Endometrial microvascular endothelial cells (primary cell): ENCODE results near the gene CHGA. TPM values are rescaled to one million over a fixed set of nuclear protein-coding genes. Genes with fewer than 3 reads are reported as not detected.

ENCODE experiments used
- in situ Hi-C: cut with HindIII; loops from 2 replicates; pipeline ENCODE4 v1.10.0; 2017; ENCODE audit warnings: low sequenced_read_pairs, low pct_unique_long_range_greater_than_20kb; ENCODE audit errors: inconsistent ontology term
- total RNA-seq: library from RNA; depleted of rRNA; stranded (reverse); fragments of >200 nt; gene quantifications from one replicate; pipeline ENCODE4 v1.2.3, GENCODE V29; 2015; ENCODE audit errors: inconsistent ontology term

The CHGA gene
- total RNA-seq, 1 donor from 2014 or later: not detected

DNA sequence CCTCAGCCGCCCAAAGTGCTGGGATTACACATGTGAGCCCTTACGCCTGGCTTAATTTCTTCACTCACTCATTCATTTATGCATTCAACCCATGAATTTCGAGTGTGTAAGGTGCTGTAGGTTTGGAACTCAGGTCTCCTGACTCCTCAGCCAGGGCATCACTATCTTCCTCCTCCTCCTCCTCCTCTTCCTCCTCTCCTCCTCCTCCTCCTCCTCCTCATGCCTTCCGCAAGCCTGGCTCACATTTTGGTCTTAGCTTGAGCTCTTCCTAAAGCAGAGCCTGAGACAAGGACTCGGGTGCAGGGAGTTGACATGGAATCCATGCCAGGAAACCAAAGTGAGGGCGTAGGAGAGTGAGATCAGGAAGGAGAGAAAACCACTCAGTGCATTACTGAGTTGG, 20.8 kb upstream of the CHGA start:
- in situ Hi-C loops: no loop called here

DNA sequence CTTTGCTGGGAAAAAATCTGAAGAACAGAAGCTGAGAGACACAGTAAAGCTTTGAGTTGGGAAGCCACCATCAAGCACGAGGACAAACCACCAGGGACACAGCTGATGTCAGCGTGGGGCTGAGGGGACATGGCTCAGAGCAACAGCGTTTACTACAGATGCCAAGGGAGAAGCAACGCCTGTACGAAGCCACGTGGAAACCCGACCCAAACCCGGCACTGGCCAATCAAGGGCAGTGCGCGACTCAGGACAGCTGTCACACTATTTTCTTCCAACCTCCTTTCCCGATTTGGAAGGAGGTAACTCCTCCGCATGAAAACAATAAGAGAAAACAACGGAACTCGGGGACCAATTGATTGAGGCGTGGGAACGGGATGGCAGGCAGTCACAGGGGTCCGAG, 20.2 kb upstream of the CHGA start:
- in situ Hi-C loops: no loop called here

DNA sequence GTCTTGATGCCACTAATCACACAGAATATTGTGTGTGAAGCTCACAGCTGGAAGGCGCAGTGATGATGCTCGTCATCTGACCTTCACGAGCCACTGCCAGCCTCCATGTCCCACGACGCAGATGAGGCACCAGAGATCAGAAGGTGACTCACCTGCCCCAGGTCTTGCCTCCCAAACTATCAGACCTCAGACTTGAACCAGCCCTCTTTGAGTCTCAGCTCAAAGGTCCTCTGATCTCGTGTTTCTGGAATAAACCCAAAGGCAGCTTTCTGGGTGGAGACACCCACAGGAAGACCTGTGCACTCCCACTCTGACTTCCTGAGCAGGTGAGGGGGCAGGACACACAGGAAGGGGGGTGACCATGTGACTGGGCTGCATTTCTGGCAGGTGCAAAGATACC, 19.6 kb upstream of the CHGA start:
- in situ Hi-C loops: no loop called here

DNA sequence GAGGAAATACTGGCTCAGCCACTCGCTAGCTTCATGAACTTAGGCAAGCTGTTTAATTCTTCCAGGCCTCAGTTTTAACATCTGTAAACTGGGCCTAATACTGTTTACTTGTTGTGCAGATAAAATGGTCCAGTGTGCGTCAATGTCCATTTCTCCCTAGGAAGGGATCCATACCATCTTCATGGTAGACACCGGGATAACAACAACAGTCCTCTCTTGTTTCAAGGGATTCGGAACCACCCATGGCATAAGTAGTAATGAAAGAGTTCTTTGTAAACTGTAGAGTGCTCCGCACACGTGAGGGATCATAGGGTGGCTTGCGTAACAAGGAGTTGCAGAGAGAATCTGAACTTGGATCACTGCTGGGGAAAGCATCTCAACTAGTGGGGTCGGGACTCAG, 17.3 kb upstream of the CHGA start:
- in situ Hi-C loops: no loop called here

DNA sequence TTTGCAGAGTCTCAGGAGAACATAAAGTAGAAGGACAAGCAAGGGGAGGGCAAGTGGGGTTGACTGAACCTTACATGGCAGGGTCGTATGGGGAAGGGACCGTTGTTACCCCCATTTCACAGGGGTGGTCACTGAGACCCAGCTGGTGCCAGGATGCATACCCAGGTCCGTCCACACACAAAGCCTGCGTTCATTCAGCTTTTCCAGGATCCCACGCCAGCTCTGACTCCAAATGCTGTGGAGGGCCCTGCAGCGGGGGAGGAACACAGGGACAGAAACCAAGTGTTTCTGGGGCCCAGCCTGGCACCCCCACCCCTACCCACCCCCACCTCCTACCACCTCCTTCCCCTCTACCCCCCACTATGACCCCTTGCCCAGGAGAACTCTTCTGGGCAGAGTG, 16.5 kb upstream of the CHGA start:
- in situ Hi-C loops: no loop called here

DNA sequence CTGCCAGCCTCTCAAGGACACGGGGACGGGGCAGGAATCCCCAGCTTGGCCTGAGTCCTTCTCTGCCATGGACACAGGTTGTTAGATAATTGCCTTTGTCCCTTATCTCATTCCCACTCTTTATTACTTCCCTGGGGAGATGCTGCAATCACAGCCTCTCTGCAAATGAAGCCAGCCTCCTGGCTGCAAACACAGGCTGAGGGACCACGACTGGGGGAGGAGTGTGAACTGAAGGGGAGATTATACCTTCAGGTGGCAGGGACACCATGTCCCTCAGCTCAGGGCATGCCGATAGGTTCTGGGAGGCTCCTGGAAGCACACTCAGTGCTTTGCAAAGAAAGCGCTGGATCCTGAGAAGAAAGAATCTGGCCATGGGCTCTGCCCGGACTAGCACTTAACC, 16.1 kb upstream of the CHGA start:
- in situ Hi-C loops: no loop called here

DNA sequence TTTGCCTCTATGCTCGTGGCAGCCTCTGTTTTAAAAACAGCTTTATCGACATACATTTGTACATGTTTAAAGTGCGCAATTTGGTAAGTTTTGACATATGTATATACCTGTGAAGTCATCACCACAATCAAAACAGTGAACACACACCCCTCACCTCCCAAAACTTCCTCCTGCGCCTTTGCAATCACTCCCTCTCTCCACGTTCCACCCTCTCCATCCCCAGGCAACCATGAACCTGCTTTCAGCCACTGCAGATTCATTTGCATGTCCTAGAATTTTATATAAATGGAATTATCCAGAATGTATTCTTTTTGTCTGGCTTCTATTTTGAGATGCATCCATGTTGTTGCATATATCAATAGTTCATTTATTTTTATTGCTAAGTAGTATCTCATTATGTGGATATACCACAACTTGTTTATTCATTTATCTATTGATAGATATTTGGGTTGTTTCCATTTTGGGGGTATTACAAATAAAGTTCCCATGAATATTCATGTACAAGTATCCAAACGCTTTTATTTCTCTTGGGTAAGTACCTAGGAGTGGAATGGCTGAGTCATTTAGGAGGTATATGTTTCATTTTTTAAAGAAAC, 15.5 kb upstream of the CHGA start:
- in situ Hi-C loops: no loop called here

DNA sequence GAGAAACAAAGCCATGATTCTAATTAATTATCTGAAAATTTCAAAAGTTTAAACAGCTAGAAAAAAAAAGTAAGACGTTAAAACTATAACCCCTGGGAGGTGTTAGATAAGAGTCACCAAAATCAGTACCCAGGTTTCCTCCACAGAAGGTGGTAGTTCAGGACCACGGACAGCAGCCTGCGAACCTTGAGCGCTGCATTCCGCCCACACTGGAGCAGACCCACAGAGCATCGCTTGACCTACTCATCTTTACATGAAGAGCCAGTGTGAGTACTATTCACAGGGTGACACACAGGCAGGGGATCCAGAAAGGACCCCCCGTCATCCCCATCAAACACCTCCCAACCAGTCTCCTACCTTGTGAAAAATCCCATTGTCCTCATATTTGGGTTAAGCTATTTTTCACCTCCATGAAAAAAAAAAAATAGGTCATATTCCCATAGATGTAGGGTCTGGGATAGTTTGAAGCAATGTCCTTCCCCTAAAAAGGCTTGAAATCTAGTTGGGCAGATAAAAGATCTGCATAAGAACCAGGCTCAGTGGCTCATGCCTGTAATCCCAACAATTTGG, 8.8 kb upstream of the CHGA start:
- in situ Hi-C loops: no loop called here

DNA sequence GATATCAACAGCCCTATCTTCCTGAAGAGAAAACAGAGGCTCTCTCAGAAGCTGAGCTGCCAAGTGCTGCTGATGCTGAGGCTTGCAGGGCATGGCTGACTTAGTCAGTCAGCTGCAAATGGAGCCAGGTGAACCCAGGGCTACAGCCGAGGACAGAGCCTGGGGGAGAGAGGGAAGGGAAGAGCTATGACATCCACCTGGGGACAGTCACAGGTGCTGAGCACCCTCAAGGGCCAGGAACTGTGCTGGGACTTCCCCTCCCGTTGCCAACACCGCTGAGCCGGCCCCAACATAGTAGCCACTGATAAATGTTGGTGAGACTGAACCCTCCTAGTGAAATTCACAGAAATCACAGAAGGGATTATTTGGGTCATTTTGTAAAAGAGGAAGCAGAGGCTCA, 6.7 kb upstream of the CHGA start:
- in situ Hi-C loops: no loop called here

DNA sequence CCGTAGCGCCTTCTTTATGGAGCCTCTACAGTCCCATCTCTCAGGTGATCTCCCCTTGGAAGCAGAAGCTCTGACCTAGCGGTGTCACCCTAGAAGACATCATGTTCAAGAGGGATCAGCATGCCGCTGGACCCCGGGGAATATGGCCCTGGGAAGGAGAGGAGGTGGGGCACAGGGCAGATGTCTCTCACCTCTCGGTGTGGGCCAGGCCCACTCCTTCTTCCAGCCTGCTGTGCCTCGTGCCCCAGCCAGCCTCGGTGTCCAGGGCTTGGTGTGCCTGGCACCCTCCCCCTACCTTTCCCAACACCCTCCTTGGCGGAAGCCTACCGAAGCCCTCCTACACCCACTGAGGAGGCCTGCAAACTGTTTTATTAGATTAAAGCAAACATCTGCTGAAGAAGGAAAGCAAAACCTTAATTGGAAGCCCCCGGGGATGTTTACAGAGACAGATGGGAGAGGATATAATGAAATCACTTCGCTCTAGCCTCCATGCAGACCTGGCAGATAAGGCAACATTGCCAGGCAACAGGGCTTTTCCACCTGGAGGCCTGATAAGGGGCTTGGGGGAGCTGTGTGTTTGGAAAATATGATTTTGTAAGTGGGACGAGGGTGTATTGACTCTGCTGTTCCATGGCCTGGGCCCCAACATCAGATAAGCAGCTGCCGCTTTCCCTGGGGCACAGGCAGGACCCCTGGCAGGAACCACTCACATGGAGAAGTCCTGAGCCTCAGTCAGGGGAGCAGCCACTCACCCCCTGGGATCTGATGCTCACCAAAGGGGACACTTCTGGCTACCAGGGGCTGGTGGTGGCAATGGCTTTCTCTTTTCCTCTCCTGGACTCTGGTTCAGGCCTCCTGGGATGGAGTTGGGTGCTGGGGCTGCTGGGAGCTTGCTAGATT, 5.7 kb upstream of the CHGA start:
- in situ Hi-C loops: no loop called here

DNA sequence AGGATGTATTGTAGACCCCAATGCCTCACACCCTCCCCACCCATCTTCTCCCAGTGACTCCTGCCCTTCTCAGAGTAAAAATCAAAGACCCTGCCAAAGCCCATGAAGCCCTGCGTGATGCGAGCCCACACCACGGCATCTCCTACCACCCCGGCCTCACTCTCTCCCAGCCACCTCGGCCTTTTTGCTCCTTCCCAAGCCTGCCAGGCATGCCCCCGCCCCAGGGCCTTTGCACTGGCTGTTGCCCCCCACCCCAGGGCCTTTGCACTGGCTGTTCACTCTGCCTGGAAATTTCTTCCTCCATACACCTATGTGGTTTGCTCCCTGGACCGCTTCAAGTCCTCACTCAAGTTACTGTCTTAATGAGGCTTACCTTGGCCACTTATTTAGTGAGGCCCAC, 5.0 kb upstream of the CHGA start:
- in situ Hi-C loops: no loop called here

DNA sequence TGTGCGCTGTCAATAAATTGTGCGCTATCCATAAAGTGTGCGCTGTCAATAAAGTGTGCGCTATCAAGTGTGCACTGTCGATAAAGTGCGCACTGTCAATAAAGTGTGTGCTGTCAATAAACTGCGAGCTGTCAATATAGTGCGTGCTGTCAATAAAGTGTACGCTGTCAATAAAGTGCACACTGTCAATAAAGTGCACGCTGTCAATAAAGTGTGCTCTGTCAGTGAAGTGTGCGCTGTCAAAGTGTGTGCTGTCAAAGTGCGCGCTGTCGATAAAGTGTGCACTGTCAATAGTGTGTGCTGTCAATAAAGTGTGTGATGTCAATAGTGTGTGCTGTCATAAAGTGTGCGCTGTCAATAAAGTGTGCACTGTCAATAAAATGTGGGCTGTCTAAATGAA, 2.9 kb upstream of the CHGA start:
- in situ Hi-C loops: no loop called here

DNA sequence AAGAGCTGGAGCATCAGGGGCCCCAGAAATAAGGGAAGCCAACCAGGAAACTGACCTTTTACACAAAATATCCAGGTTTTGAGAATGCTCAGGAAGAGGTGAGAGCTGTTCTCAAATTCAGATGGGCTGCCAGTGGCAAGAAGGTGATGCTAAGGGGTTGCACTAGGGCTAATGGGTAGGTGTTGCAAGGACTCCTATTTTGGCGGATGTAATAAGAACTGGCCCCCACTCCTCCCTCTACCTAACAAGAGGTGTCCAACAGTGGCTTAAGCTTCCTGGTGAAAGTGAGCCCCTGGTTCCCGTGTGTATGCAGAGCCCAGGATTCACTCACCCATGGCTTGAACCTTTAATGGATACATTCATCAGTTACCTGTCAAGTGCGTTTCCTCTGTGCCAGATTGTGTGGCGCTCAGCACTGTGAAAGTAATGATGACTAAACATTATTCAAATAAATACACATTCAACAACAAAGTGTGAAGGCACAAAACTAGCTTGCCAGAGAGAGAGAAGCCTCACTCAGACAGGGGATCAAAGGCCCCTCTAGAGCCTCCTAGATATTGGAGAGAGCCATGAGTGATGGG, 705 bp upstream of the CHGA start:
- in situ Hi-C loops: no loop called here

DNA sequence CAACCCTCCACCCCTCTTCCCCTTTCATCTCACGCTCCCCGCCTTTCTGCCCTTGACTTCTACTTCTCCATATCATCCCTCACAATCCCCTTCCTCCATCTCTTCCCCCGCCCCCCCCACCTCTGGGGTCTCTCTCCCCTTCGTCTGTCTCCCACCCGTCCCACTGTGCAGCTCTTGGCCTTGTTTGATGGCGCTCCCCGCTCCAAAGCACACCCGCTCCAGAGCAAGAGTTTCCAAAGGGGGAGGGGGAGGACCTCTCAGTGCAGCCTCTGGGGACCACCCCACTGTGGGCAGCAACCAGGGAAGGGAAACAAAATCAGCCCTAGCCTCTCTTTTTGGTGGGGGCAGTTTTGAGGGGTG, 774 bp downstream of the CHGA start:
- in situ Hi-C loops: no loop called here

DNA sequence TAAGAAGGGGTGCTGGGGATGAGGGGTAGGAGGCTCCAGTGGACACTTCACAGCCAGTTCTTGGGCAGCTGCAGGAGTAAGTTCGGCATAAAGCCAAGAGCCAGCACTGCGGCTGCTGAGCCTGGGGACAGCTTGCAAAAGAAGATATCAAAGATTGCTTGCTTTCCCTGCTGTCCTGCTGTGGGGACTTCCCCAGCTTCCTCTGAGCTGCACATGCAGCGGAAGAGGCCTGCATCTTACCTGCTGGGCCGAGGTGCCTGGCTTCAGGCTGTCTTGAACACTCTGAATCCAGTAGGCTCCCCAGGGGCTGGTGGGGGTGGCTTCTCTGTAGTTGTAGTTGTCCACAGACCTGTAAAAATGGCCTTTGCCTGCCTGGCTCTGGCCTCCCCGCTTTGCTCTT, 1.3 kb downstream of the CHGA start:
- in situ Hi-C loops: no loop called here

DNA sequence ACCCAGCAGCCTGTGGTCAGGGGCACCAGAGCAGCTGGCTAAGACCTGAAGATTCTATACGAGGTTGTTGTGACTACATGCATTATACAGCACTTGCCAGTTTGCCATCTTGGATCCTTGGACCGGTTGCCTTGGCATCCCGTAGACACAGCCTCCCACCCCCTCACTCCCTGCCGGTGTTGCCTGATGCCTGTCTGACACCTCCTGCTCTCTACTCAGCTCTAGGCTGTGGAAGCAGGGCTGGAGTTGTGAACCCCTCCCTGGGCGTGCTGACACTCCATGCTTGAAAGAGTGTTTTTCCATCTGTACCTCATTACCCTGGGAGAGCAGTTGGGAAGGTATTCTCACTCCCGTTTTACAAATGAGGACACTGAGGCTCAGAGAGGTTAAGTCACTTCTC, 2.5 kb downstream of the CHGA start:
- in situ Hi-C loops: no loop called here

DNA sequence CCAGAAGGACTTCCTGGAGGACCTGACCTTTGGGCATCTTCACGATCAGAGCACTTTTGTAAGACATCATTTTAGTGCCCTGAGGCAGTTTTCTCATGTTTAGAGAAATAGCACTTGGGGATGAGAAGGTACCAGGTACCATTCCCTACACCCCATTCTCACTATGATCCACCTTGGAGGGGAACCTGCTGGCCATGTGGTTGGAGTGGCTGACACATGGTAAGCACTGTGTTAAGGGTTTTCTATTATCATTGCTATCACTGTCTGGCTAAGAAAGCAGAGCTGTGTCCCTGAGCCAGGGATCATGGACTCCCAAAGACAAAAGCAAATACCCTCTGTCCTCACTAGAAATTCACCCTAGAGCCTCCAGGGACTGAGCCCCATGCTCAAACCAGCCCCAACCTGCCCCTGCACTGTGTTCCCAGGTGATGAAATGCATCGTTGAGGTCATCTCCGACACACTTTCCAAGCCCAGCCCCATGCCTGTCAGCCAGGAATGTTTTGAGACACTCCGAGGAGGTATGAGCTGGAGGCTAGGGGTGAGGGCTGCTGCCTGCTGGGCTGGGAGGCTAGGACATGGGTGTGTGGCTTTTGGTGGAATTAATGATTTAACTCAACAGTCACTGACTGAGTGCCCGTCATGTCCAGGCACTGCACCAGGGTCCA, 3.4 kb downstream of the CHGA start:
- in situ Hi-C loops: no loop called here

DNA sequence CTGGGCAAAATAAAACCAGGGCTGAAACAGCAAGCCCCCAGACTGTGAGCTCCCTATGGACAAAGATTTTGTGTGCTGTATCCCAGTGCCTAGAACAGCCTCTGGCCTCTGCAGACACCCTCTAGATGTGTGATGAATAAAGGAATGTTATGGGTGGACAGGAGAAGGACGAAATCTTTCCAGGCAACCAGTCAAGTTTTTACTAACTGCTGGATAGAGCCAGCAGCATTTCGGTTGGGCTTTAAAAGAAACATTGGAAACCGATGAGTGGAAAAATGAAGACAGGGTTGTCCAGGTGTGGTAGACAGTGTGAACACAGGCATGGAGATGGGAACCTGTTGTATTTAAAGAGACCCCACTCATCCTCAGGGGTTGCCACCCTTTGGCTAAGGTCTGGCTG, 4.0 kb downstream of the CHGA start:
- in situ Hi-C loops: no loop called here

DNA sequence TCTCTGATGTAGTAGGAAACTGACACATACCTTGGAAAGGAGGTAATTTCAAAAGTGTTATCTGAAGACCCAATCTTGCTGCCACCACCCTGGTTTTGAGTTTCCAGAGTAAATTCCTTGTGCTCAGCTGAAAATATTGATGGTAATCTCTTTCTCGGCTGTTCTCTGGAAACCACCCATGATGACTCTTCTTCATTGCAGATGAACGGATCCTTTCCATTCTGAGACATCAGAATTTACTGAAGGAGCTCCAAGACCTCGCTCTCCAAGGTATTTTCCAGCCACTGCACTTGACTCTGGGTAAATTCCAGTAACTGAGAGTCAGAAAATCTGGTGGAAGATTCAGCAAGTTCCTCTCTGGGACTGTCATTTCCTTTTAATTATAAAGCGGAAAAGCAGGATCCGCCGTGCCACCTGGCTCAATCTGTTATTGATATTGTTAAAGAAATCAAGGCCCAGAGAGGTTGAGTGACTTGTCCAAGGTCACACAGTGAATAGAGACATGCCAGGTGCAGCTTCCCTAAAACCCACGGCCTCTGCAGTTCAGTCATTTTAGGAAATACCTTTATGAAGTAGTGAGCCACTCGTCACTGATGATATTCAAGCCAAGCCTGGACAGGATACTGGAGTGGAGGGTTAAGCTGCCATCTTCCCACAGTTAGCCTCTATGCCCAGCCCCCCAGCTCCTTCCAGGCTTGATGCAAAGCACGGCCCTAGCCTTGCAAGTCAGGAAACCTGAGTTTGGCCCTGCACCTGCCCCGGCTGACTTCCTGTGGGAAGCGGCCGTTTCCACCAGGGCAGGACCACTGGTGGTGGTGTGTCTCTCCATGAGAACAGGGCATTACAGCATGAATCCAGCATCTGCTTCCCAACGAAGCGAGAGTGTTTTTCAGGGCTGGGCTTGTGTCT, 4.7 kb downstream of the CHGA start:
- in situ Hi-C loops: no loop called here
